Stomach (tissue), 4 donors: ENCODE results near the gene FGD3.

Source experiments
- EP300 ChIP-seq: sonication (generic); formaldehyde crosslinking; IDR thresholded peaks from one replicate; pipeline ENCODE4 v1.6.1; 2017; ENCODE audit warnings: antibody characterized with exemption
- POLR2AphosphoS5 ChIP-seq, 3 donors: sonication (generic); formaldehyde crosslinking; IDR thresholded peaks; one replicate each; pipeline ENCODE4 v1.6.1; 2016; ENCODE audit warnings: antibody characterized with exemption in 3 of 3
- TF ChIP-seq, protein P1 (sequence below), 7 experiments: fragments of 450-650 bp in 4 of 7; fragments of 200-600 bp in 3 of 7; sonication (generic) in 3 of 7; IDR thresholded peaks; one replicate each; pipeline ENCODE4 v1.5.1; 2016 to 2019; ENCODE audit warnings: antibody characterized with exemption in 7 of 7, control low read depth in 2 of 7, mild to moderate bottlenecking in 1 of 7

DNA sequence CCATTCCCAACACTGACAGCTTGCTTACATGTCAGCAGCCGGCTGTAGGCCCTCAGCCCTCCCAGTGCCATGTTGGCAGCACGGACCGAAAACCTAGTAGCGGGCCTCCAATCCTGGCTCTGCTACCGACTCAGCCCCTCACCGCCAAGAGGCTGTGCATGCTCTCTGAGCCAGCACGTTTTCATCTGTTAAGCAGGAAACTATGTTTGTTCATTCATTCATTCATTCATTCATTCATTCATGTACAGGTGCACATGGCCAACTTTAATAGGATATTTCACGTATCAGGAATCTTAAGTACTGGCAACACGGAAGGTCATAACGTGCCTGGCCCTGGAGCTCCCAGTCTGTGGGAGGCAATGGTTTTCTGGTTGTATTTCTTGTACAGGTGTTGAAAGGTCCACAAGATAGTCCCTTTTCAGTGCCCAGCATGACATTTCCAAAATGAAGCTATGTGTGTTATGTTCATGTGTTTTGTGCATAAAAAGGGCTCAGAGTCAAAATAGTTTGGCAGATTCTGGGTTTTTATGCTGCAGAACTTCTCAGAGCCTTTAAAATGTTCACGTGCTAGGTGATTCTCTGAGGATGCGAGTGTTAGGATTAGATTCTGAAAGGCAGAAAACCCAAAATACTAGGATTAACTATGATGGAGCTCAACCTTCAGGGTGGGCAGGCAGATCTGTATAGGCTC lies 128.9 kb downstream of the FGD3 start:
- TF ChIP-seq, protein P1, sequence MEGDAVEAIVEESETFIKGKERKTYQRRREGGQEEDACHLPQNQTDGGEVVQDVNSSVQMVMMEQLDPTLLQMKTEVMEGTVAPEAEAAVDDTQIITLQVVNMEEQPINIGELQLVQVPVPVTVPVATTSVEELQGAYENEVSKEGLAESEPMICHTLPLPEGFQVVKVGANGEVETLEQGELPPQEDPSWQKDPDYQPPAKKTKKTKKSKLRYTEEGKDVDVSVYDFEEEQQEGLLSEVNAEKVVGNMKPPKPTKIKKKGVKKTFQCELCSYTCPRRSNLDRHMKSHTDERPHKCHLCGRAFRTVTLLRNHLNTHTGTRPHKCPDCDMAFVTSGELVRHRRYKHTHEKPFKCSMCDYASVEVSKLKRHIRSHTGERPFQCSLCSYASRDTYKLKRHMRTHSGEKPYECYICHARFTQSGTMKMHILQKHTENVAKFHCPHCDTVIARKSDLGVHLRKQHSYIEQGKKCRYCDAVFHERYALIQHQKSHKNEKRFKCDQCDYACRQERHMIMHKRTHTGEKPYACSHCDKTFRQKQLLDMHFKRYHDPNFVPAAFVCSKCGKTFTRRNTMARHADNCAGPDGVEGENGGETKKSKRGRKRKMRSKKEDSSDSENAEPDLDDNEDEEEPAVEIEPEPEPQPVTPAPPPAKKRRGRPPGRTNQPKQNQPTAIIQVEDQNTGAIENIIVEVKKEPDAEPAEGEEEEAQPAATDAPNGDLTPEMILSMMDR (IDR thresholded peaks at IDR 0.05): no peak
- TF ChIP-seq EP300 (no peak), POLR2AphosphoS5 (IDR thresholded peaks at IDR 0.05) (no peak)
